ENCODE data around the gene PDIA5. TPM values are rescaled to one million over a fixed set of nuclear protein-coding genes. Genes with fewer than 3 reads are reported as not detected.

The PDIA5 gene
- total RNA-seq, 1 donor from 2014 or later: 49.4 TPM

- H3K9me3 Mint-ChIP-seq (ENCODE audit: unreplicated experiment): peaks cover 13% of the 10 kb centered on the region
- no peak overlapping the region for H3K27ac Mint-ChIP-seq (ENCODE audit: unreplicated experiment)
- H3K36me3 Mint-ChIP-seq (ENCODE audit: unreplicated experiment): peaks cover 15% of the 10 kb centered on the region
Measured at GRCh38 chr3:123159926-123160635, 93.3 kb downstream of the PDIA5 start.

GRCh38 chr3:123161167-123161566 is 94.3 kb downstream of the PDIA5 start:
- Mint-ChIP-seq H3K4me1 (ENCODE audit: low read depth, unreplicated experiment) (peaks cover 23% of the 10 kb centered on the region), H3K36me3 (ENCODE audit: unreplicated experiment) (peaks cover 19% of the 10 kb centered on the region), H3K27ac (ENCODE audit: unreplicated experiment) (no peak overlapping the region), H3K9me3 (ENCODE audit: unreplicated experiment) (peaks cover 10% of the 10 kb centered on the region), H3K4me3 (ENCODE audit: unreplicated experiment) (no peak overlapping the region), H3K27me3 (ENCODE audit: unreplicated experiment) (peaks cover 3% of the 10 kb centered on the region)
- DNase-seq: no peak
- no peak for TF ChIP-seq CTCF (IDR thresholded peaks at IDR 0.05; ENCODE audit: partially characterized antibody, unreplicated experiment)

More at GRCh38 chr3:123159926-123160635, 93.3 kb downstream of the PDIA5 start:
- TF ChIP-seq CTCF (IDR thresholded peaks at IDR 0.05; ENCODE audit: partially characterized antibody, unreplicated experiment): no peak
- Mint-ChIP-seq H3K4me3 (ENCODE audit: unreplicated experiment) (no peak overlapping the region), H3K4me1 (ENCODE audit: low read depth, unreplicated experiment) (peaks cover 29% of the 10 kb centered on the region), H3K27me3 (ENCODE audit: unreplicated experiment) (peaks cover 3% of the 10 kb centered on the region)
- no peak for DNase-seq

- Mint-ChIP-seq H3K4me1 (ENCODE audit: low read depth, unreplicated experiment) (peaks cover 11% of the 10 kb centered on the region), H3K4me3 (ENCODE audit: unreplicated experiment) (no peak overlapping the region), H3K36me3 (ENCODE audit: unreplicated experiment) (peaks cover 27% of the 10 kb centered on the region), H3K9me3 (ENCODE audit: unreplicated experiment) (peaks cover 8% of the 10 kb centered on the region), H3K27ac (ENCODE audit: unreplicated experiment) (no peak overlapping the region), H3K27me3 (ENCODE audit: unreplicated experiment) (peaks cover 3% of the 10 kb centered on the region)
- DNase-seq: no peak
- no peak for TF ChIP-seq CTCF (IDR thresholded peaks at IDR 0.05; ENCODE audit: partially characterized antibody, unreplicated experiment)
Measured at GRCh38 chr3:123163141-123163540, 96.3 kb downstream of the PDIA5 start.

GRCh38 chr3:123165163-123165562 is 98.3 kb downstream of the PDIA5 start:
- peaks cover 3% of the 10 kb centered on the region for H3K27me3 Mint-ChIP-seq (ENCODE audit: unreplicated experiment)
- no peak overlapping the region for H3K4me3 Mint-ChIP-seq (ENCODE audit: unreplicated experiment)
- DNase-seq: no peak
- H3K9me3 Mint-ChIP-seq (ENCODE audit: unreplicated experiment): peaks cover 6% of the 10 kb centered on the region
- H3K36me3 Mint-ChIP-seq (ENCODE audit: unreplicated experiment): peaks cover 27% of the 10 kb centered on the region
- H3K27ac Mint-ChIP-seq (ENCODE audit: unreplicated experiment): no peak overlapping the region
- H3K4me1 Mint-ChIP-seq (ENCODE audit: low read depth, unreplicated experiment): peaks cover 7% of the 10 kb centered on the region
- no peak for TF ChIP-seq CTCF (IDR thresholded peaks at IDR 0.05; ENCODE audit: partially characterized antibody, unreplicated experiment)

- Mint-ChIP-seq H3K27ac (ENCODE audit: unreplicated experiment) (no peak overlapping the region), H3K4me1 (ENCODE audit: low read depth, unreplicated experiment) (peaks cover 3% of the 10 kb centered on the region), H3K9me3 (ENCODE audit: unreplicated experiment) (peaks cover 6% of the 10 kb centered on the region), H3K36me3 (ENCODE audit: unreplicated experiment) (peaks cover 27% of the 10 kb centered on the region), H3K27me3 (ENCODE audit: unreplicated experiment) (no peaks in the 10 kb centered on the region), H3K4me3 (ENCODE audit: unreplicated experiment) (no peak overlapping the region)
- TF ChIP-seq CTCF (IDR thresholded peaks at IDR 0.05; ENCODE audit: partially characterized antibody, unreplicated experiment): no peak
- DNase-seq: no peak
Measured at GRCh38 chr3:123167686-123168085, 100.9 kb downstream of the PDIA5 start.
